Stomach (tissue), 9 donors: ENCODE data around the gene AMOTL2. TPM values are rescaled to one million over a fixed set of nuclear protein-coding genes. Genes with fewer than 3 reads are reported as not detected.

Experiments used
- DNase-seq, 2 donors: peaks; one replicate each; pipeline versions ENCODE4 v3.0.0 to v3.0.0-alpha.2; 2013 to 2019
- H3K27ac ChIP-seq, 5 donors: fragments of 200-600 bp in 4 of 5; sonication (generic) in 4 of 5; one replicate each; pipeline ENCODE4 v1.5.1; 2013 to 2019; ENCODE audit warnings: mild to moderate bottlenecking in 1 of 5, moderate library complexity in 1 of 5
- H3K27me3 ChIP-seq, 3 donors: fragments of 200-600 bp; sonication (generic); one replicate each; pipeline ENCODE4 v1.5.1; 2017 to 2019; ENCODE audit warnings: mixed run types in 1 of 3
- H3K36me3 ChIP-seq, 4 donors: fragments of 200-600 bp; sonication (generic); 1 replicate in 3 of 4; 2 replicates in 1 of 4; pipeline ENCODE4 v1.5.1; 2016 to 2019
- H3K4me1 ChIP-seq, 4 donors: fragments of 200-600 bp; sonication (generic); one replicate each; pipeline ENCODE4 v1.5.1; 2016 to 2019
- H3K4me3 ChIP-seq, 4 donors: fragments of 200-600 bp; sonication (generic) in 3 of 4; one replicate each; pipeline ENCODE4 v1.5.1; 2016 to 2019; ENCODE audit warnings: mild to moderate bottlenecking in 1 of 4
- H3K9me3 ChIP-seq, 4 donors: fragments of 200-600 bp; sonication (generic); one replicate each; pipeline ENCODE4 v1.5.1; 2016 to 2019
- CTCF ChIP-seq, 7 experiments: fragments of 450-650 bp in 4 of 7; fragments of 200-600 bp in 3 of 7; sonication (generic) in 3 of 7; IDR thresholded peaks; one replicate each; pipeline ENCODE4 v1.5.1; 2016 to 2019; ENCODE audit warnings: antibody characterized with exemption in 7 of 7, control low read depth in 2 of 7, mild to moderate bottlenecking in 1 of 7
- EP300 ChIP-seq: sonication (generic); formaldehyde crosslinking; IDR thresholded peaks from one replicate; pipeline ENCODE4 v1.6.1; 2017; ENCODE audit warnings: antibody characterized with exemption
- POLR2A ChIP-seq, 4 donors: fragments of 450-650 bp; IDR thresholded peaks; one replicate each; pipeline ENCODE4 v1.6.1; 2016; ENCODE audit warnings: antibody characterized with exemption in 4 of 4, control low read depth in 2 of 4, mild to moderate bottlenecking in 1 of 4, moderate library complexity in 1 of 4
- POLR2AphosphoS5 ChIP-seq, 3 donors: sonication (generic); formaldehyde crosslinking; IDR thresholded peaks; one replicate each; pipeline ENCODE4 v1.6.1; 2016; ENCODE audit warnings: antibody characterized with exemption in 3 of 3
- WGBS, 5 donors: extraction: QIAGEN DNeasy Blood & Tissue Kit in 3 of 5; methylation state at CpG; one replicate each; pipeline versions ENCODE4 v1.1.5 to v1.1.7; 2013 to 2018; 5-methylcytosine and 5-hydroxymethylcytosine counted together
- intact Hi-C: fragments of 100-400 bp; cut with DNase I; formaldehyde crosslinking; loops from one replicate; pipeline ENCODE4 v1.15.1; 2023; ENCODE audit warnings: low total_unique reads
- polyA plus RNA-seq, 3 donors: library from polyadenylated mRNA; stranded (reverse); fragments of 200-250 nt; gene quantifications; one replicate each; pipeline ENCODE4 v1.2.3, GENCODE V29; 2013
- total RNA-seq, 5 donors: library from RNA; depleted of rRNA; stranded (reverse); fragments of >200 nt; gene quantifications; one replicate each; pipeline versions ENCODE4 v1.1.0 to v1.2.3, GENCODE V29; 2014 to 2016
- donor health status: healthy with polysubstance abuse.
- donor health status: Bipolar disorder and iron deficiency.
- donor health status: healthy.

The AMOTL2 gene
- total and polyA plus RNA-seq, 8 donors: 10.6 to 782 (median 37.0) TPM

- 82 to 91% (median 83%) methylated on average over 7 to 8 of the region's 8 CpGs for whole genome bisulfite sequencing, 5 donors
- TF ChIP-seq EP300 (no peak), POLR2A (IDR thresholded peaks at IDR 0.05) (no peak), POLR2AphosphoS5 (IDR thresholded peaks at IDR 0.05) (no peak), CTCF (IDR thresholded peaks at IDR 0.05) (no peak)
- Histone ChIP-seq H3K27me3 (no peaks in the 10 kb centered on the region), H3K4me1 (peaks cover 90 to 100% (median 95%) of the 10 kb centered on the region in 4 donors), H3K9me3 (no peaks in the 10 kb centered on the region), H3K27ac (peak overlapping the region in 4 of 5 donors; percentile 96 to 100 (median 98)), H3K4me3 (no peak overlapping the region), H3K36me3 (peaks cover 54 to 73% (median 71%) of the 10 kb centered on the region in 4 donors)
- intact Hi-C loops: no loop called here
- no peak for DNase-seq
Observed at GRCh38 chr3:134367869-134368750, 6.1 kb downstream of the AMOTL2 start.

DNA sequence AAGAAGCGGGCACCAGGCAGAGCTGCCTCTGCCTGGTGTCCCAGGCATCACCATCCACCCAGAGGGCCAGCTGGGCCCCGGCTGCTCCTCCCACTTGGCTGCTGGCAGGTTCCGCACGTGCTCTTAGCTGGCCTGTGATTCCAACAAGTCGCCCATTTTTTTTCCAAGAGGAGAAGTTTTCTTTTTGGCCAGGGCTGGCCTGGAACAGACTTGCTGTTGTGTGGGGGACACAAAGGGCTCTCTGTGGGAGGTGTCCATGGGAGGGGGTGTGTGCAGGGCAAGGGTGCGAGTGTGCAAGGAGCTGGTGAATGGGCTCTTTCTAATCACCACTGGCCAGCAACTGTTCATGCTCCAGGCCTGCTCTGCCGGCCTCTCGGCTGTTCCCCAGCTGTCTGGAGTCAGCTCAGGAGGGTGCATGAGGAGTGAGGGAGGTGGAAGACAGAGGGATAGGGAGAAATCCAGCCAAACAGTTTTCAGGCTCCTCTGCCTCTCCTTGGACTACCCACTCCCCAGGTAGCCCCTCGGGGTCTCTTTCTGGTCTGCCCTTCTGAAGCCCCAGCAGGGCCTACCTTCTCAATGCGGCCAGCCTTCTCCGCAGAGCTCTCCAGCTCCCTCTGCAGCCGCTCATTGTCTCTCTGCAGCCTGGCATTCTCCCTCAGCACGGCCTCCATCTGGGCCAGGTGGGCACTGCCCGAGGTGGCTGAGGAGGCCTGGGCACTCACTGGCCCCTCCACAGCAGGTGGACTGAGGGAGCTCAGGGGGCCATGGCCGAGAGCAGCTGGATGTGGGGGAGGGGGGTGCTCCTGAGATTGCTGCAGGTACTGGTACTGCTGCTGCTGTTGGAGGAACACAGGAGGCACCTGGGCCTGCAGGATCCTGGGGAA lies 7.1 kb downstream of the AMOTL2 start:
- peak; percentile 67 for DNase-seq
- no peaks in the 10 kb centered on the region for H3K9me3 ChIP-seq
- no peaks in the 10 kb centered on the region for H3K27me3 ChIP-seq
- TF ChIP-seq POLR2A (IDR thresholded peaks at IDR 0.05) (no peak), POLR2AphosphoS5 (IDR thresholded peaks at IDR 0.05) (no peak), CTCF (IDR thresholded peaks at IDR 0.05) (no peak), EP300 (no peak)
- WGBS, 5 donors: 45 to 67% (median 50%) methylated on average over 14 to 15 of the region's 15 CpGs
- peaks cover 62 to 83% (median 80%) of the 10 kb centered on the region in 4 donors for H3K36me3 ChIP-seq
- H3K4me3 ChIP-seq: peak overlapping the region in 1 of 4 donors; percentile 0
- peaks cover 94 to 100% (median 99%) of the 10 kb centered on the region in 4 donors for H3K4me1 ChIP-seq
- H3K27ac ChIP-seq: peak overlapping the region; percentile 41 to 100 (median 98)
- intact Hi-C loops: no loop called here

GRCh38 chr3:134366221-134366927 lies 7.9 kb downstream of the AMOTL2 start:
- intact Hi-C loops: no loop called here
- H3K4me1 ChIP-seq: peaks cover 92 to 100% (median 98%) of the 10 kb centered on the region in 4 donors
- peak overlapping the region; percentile 41 to 100 (median 98) for H3K27ac ChIP-seq
- H3K27me3 ChIP-seq: no peaks in the 10 kb centered on the region
- no peaks in the 10 kb centered on the region for H3K9me3 ChIP-seq
- TF ChIP-seq EP300 (no peak), CTCF (IDR thresholded peaks at IDR 0.05) (no peak), POLR2A (IDR thresholded peaks at IDR 0.05) (no peak), POLR2AphosphoS5 (IDR thresholded peaks at IDR 0.05) (no peak)
- WGBS, 5 donors: 74 to 90% (median 77%) methylated on average over 12 to 13 of the region's 13 CpGs
- peak in 1 of 2 donors; percentile 19 for DNase-seq
- H3K36me3 ChIP-seq: peaks cover 70 to 89% (median 87%) of the 10 kb centered on the region in 4 donors
- no peak overlapping the region for H3K4me3 ChIP-seq

DNA sequence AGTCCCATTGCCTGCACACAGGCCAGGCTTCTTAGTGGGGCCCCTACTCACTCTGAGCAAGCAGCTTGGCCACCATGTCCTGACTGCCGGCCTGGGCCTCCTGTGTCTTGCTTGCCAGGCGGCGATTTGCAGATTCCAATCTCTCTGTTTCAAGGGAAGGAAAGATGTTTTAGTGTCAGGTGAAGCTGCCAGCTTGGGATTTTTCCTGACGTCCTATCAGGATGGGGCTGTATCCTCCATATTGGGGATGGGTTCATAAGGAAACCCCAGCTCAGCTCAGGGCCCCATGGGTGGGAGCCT lies 8.5 kb downstream of the AMOTL2 start:
- intact Hi-C loops: no loop called here
- H3K27me3 ChIP-seq: no peaks in the 10 kb centered on the region
- WGBS, 5 donors: 79 to 91% (median 81%) methylated on average over 4 of the region's 4 CpGs
- peaks cover 70 to 89% (median 87%) of the 10 kb centered on the region in 4 donors for H3K36me3 ChIP-seq
- no peak for DNase-seq
- peak overlapping the region; percentile 1 to 100 (median 98) for H3K27ac ChIP-seq
- no peaks in the 10 kb centered on the region for H3K9me3 ChIP-seq
- TF ChIP-seq EP300: no peak
- no peak for TF ChIP-seq POLR2AphosphoS5 (IDR thresholded peaks at IDR 0.05)
- no peak overlapping the region for H3K4me3 ChIP-seq
- peaks cover 92 to 100% (median 98%) of the 10 kb centered on the region in 4 donors for H3K4me1 ChIP-seq
